HepG2 (cell line): Measurements from ENCODE around the gene GBE1. TPM values are rescaled to one million over a fixed set of nuclear protein-coding genes. Genes with fewer than 3 reads are reported as not detected.

Source experiments
- U2AF2 ChIP-seq: fragments of 200-400 bp; formaldehyde crosslinking; IDR thresholded peaks from 2 replicates; pipeline ENCODE4 v1.6.1; 2017; ENCODE audit warnings: low read depth, mild to moderate bottlenecking, low read length
- ZFP41 ChIP-seq: sonication (generic); formaldehyde crosslinking; IDR thresholded peaks from 2 replicates; pipeline ENCODE4 v1.4.0; 2020; ENCODE audit warnings: mild to moderate bottlenecking, missing genetic modification reagents, borderline replicate concordance
- ZNF224 ChIP-seq: sonication (generic); formaldehyde crosslinking; IDR thresholded peaks from 2 replicates; pipeline ENCODE4 v1.5.0; 2020; ENCODE audit warnings: mild to moderate bottlenecking, missing genetic modification reagents
- ZNF558 ChIP-seq: sonication (generic); formaldehyde crosslinking; IDR thresholded peaks from 2 replicates; pipeline ENCODE4 v1.9.0; 2022; ENCODE audit warnings: mild to moderate bottlenecking, missing genetic modification reagents, borderline replicate concordance
- ZNF7 ChIP-seq: IDR thresholded peaks from 2 replicates; pipeline ENCODE4 v1.6.1; 2016; ENCODE audit warnings: missing biosample characterization, missing genetic modification reagents
- ZNF724P ChIP-seq: sonication (generic); formaldehyde crosslinking; IDR thresholded peaks from 2 replicates; pipeline ENCODE4 v1.8.0; 2022; ENCODE audit warnings: missing genetic modification reagents, borderline replicate concordance
- ZNF816 ChIP-seq: sonication (generic); formaldehyde crosslinking; IDR thresholded peaks from 2 replicates; pipeline ENCODE4 v1.8.0; 2022; ENCODE audit warnings: missing genetic modification reagents, mild to moderate bottlenecking, borderline replicate concordance
- polyA plus RNA-seq, 8 experiments: library from polyadenylated mRNA; depleted of rRNA in 3 of 8; stranded (reverse) in 7 of 8; unstranded in 1 of 8; fragments of >200 nt; fragmentation: Illumina TruSeq in 4 of 8; extraction: Trizol in 4 of 8; gene quantifications; 2 replicates each; pipeline versions ENCODE4 v1.2.1 to v1.2.3, GENCODE V29; 2011 to 2016; ENCODE audit warnings: low read depth in 4 of 8, missing spikeins in 1 of 8, mixed read lengths in 1 of 8; ENCODE audit not compliant: insufficient read depth in 1 of 8
- total RNA-seq, 5 experiments: library from RNA; depleted of rRNA; stranded (reverse); fragments of >200 nt; fragmentation: Illumina TruSeq; extraction: Trizol; gene quantifications; 2 replicates each; pipeline ENCODE4 v1.2.3, GENCODE V29; 2016; ENCODE audit warnings: low read depth in 1 of 5
- TF ChIP-seq, protein P1 (sequence below): sonication (generic); formaldehyde crosslinking; IDR thresholded peaks from 2 replicates; pipeline ENCODE4; 2020; ENCODE audit warnings: missing genetic modification reagents, mild to moderate bottlenecking, borderline replicate concordance
- TF ChIP-seq, protein P2 (sequence below): sonication (generic); formaldehyde crosslinking; IDR thresholded peaks from 2 replicates; pipeline ENCODE4 v1.4.0; 2020; ENCODE audit warnings: mild to moderate bottlenecking, missing genetic modification reagents
- TF ChIP-seq, protein P3 (sequence below), 2 experiments: sonication (generic) in 1 of 2; formaldehyde crosslinking in 1 of 2; IDR thresholded peaks; 2 replicates each; pipeline versions ENCODE4 v1.4.0 to v1.6.1; 2016 to 2020; ENCODE audit warnings: borderline replicate concordance in 1 of 2, low read depth in 1 of 2, mild to moderate bottlenecking in 1 of 2, missing genetic modification reagents in 1 of 2
- TF ChIP-seq, protein P4 (sequence below): sonication (generic); formaldehyde crosslinking; IDR thresholded peaks from 2 replicates; pipeline ENCODE4 v1.5.0; 2020; ENCODE audit warnings: mild to moderate bottlenecking, low read depth, missing genetic modification reagents, borderline replicate concordance
- TF ChIP-seq, protein P5 (sequence below): sonication (generic); formaldehyde crosslinking; IDR thresholded peaks from 2 replicates; pipeline ENCODE4 v1.4.0; 2020; ENCODE audit warnings: missing genetic modification reagents

The GBE1 gene
- total and polyA plus RNA-seq, 2 of the 13 experiments (the other 11 are each of a cell fraction or from before 2014, with no cell fraction given): 22.9 to 36.1 TPM

DNA sequence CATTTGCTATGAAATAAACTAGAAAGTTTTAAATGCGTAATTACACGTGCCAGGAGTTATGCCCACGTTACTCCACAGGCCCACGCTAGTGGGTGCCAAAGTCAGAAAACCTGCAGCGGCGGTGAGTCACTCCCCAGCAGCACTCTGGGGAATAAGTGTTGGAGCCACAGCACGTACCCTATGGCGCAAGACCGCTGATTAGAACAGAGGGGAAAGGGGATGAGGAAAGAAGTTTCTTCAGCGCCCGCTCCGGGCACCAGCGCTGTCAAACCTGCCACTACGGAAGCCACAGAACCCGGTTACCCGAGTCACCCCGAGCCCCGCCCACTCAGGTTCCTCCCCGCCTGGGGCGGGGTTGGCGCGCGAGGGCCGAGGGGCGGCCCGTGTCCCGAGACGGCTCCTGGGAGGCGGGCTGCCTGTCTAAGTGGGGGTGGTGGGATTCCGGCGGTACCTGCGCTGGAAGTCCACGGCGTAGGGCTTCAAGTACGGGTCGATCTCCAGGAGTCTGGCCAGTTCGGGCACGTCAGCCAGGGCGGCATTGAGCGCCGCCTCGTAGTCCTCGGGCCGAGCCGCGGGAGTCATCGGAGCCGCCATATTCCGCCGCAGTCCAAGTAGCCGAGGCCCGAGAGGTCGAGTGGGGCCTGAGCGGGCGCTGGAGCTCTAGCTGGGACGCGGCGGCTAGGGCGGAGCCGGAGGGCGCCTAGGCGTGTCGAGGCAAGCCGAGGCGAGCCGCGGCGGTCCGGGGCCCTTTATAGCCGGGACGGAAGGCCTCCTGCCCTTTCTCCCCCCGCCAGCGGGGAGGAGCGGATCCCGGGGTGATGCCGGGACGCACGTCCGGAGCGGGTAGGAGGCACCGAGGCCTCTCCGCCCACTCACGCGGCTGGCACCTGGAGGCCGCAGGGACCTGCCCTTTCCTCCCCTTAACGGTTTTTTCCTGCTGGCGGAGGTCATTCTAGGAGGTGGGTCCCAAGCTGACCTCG, at the start of gene GBE1 (continued):
- TF ChIP-seq, protein P1, sequence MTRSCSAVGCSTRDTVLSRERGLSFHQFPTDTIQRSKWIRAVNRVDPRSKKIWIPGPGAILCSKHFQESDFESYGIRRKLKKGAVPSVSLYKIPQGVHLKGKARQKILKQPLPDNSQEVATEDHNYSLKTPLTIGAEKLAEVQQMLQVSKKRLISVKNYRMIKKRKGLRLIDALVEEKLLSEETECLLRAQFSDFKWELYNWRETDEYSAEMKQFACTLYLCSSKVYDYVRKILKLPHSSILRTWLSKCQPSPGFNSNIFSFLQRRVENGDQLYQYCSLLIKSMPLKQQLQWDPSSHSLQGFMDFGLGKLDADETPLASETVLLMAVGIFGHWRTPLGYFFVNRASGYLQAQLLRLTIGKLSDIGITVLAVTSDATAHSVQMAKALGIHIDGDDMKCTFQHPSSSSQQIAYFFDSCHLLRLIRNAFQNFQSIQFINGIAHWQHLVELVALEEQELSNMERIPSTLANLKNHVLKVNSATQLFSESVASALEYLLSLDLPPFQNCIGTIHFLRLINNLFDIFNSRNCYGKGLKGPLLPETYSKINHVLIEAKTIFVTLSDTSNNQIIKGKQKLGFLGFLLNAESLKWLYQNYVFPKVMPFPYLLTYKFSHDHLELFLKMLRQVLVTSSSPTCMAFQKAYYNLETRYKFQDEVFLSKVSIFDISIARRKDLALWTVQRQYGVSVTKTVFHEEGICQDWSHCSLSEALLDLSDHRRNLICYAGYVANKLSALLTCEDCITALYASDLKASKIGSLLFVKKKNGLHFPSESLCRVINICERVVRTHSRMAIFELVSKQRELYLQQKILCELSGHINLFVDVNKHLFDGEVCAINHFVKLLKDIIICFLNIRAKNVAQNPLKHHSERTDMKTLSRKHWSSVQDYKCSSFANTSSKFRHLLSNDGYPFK (CRISPR knock-in tag): peak; percentile 99
- TF ChIP-seq ZNF558 (peak; percentile 92; the same call in 1 of the 2 replicates), ZNF724P (CRISPR knock-in tag) (peak; percentile 76), U2AF2 (no peak), ZNF224 (CRISPR knock-in tag) (peak; percentile 96), ZFP41 (no peak), ZNF7 (CRISPR knock-in tag) (no peak), ZNF816 (peak; percentile 37; the same call in 1 of the 2 replicates)
- TF ChIP-seq, protein P2, sequence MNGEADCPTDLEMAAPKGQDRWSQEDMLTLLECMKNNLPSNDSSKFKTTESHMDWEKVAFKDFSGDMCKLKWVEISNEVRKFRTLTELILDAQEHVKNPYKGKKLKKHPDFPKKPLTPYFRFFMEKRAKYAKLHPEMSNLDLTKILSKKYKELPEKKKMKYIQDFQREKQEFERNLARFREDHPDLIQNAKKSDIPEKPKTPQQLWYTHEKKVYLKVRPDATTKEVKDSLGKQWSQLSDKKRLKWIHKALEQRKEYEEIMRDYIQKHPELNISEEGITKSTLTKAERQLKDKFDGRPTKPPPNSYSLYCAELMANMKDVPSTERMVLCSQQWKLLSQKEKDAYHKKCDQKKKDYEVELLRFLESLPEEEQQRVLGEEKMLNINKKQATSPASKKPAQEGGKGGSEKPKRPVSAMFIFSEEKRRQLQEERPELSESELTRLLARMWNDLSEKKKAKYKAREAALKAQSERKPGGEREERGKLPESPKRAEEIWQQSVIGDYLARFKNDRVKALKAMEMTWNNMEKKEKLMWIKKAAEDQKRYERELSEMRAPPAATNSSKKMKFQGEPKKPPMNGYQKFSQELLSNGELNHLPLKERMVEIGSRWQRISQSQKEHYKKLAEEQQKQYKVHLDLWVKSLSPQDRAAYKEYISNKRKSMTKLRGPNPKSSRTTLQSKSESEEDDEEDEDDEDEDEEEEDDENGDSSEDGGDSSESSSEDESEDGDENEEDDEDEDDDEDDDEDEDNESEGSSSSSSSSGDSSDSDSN (CRISPR knock-in tag): peak; percentile 98
- TF ChIP-seq, protein P3, sequence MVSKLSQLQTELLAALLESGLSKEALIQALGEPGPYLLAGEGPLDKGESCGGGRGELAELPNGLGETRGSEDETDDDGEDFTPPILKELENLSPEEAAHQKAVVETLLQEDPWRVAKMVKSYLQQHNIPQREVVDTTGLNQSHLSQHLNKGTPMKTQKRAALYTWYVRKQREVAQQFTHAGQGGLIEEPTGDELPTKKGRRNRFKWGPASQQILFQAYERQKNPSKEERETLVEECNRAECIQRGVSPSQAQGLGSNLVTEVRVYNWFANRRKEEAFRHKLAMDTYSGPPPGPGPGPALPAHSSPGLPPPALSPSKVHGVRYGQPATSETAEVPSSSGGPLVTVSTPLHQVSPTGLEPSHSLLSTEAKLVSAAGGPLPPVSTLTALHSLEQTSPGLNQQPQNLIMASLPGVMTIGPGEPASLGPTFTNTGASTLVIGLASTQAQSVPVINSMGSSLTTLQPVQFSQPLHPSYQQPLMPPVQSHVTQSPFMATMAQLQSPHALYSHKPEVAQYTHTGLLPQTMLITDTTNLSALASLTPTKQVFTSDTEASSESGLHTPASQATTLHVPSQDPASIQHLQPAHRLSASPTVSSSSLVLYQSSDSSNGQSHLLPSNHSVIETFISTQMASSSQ (IDR thresholded peaks at IDR 0.05; ENCODE audit: low read depth): no peak
- TF ChIP-seq, protein P3 (CRISPR knock-in tag; IDR thresholded peaks at IDR 0.05; ENCODE audit: borderline replicate concordance): peak; percentile 82; the same call in 1 of the 2 replicates
- TF ChIP-seq, protein P4, sequence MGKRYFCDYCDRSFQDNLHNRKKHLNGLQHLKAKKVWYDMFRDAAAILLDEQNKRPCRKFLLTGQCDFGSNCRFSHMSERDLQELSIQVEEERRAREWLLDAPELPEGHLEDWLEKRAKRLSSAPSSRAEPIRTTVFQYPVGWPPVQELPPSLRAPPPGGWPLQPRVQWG (CRISPR knock-in tag): no peak
- TF ChIP-seq, protein P5, sequence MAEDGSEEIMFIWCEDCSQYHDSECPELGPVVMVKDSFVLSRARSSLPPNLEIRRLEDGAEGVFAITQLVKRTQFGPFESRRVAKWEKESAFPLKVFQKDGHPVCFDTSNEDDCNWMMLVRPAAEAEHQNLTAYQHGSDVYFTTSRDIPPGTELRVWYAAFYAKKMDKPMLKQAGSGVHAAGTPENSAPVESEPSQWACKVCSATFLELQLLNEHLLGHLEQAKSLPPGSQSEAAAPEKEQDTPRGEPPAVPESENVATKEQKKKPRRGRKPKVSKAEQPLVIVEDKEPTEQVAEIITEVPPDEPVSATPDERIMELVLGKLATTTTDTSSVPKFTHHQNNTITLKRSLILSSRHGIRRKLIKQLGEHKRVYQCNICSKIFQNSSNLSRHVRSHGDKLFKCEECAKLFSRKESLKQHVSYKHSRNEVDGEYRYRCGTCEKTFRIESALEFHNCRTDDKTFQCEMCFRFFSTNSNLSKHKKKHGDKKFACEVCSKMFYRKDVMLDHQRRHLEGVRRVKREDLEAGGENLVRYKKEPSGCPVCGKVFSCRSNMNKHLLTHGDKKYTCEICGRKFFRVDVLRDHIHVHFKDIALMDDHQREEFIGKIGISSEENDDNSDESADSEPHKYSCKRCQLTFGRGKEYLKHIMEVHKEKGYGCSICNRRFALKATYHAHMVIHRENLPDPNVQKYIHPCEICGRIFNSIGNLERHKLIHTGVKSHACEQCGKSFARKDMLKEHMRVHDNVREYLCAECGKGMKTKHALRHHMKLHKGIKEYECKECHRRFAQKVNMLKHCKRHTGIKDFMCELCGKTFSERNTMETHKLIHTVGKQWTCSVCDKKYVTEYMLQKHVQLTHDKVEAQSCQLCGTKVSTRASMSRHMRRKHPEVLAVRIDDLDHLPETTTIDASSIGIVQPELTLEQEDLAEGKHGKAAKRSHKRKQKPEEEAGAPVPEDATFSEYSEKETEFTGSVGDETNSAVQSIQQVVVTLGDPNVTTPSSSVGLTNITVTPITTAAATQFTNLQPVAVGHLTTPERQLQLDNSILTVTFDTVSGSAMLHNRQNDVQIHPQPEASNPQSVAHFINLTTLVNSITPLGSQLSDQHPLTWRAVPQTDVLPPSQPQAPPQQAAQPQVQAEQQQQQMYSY (CRISPR knock-in tag): peak; percentile 75; the same call in 1 of the 2 replicates
